NT2/D1 (cell line): ENCODE measurements around the gene SMARCAD1.

Experiments
- SUZ12 ChIP-seq: IDR thresholded peaks from 2 replicates; pipeline ENCODE4 v1.6.1; 2011; ENCODE audit not compliant: insufficient read length, insufficient read depth; ENCODE audit errors: extremely low read depth
- YY1 ChIP-seq: IDR thresholded peaks from 2 replicates; pipeline ENCODE4 v1.6.1; 2011; ENCODE audit not compliant: insufficient read length, insufficient read depth
- ZNF274 ChIP-seq: IDR thresholded peaks from 2 replicates; pipeline ENCODE4 v1.6.1; 2011; ENCODE audit warnings: mild to moderate bottlenecking, low read depth, low read length

DNA sequence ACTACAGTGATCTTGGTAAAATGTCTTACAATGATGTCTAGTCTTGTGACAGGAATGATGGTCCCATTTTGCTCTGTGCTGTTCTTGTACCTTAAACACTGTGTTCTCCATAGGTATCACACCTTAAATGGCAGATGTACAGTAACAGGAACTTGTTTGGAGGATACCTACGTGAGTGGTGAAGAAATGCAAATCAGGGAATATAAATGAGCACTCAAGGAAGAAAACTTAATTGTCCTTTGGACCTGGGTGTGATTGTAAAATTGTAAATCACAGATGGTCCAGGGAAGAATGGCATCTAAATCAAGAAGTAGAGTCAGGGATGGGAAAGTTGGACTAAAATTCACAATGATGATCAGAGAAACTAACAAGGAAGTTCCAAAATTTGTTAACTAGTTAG is 122.3 kb downstream of the SMARCAD1 start:
- TF ChIP-seq YY1: no peak
- no peak for TF ChIP-seq SUZ12
- no peak for TF ChIP-seq ZNF274
